GM12873 (cell line): ENCODE data around the gene CCDC78.

Experiments used
- CTCF ChIP-seq: IDR thresholded peaks from 2 replicates; pipeline ENCODE4 v1.5.1; 2012; ENCODE audit warnings: low read depth, mild to moderate bottlenecking, moderate library complexity, low read length, control low read depth; ENCODE audit not compliant: insufficient read depth; ENCODE audit errors: missing control alignments

Gene CCDC78

GRCh38 chr16:726438-727290, at the start of gene CCDC78, which contains the start of gene HAGHL:
TSS of gene CCDC78 (minus strand) at chr16:726443. CDS start at chr16:726367, 76 bp downstream.
TSS of gene HAGHL (plus strand) at chr16:727106. CDS start at chr16:727510, 404 bp downstream.
- no peak for TF ChIP-seq CTCF

- no peak for TF ChIP-seq CTCF
Measured at GRCh38 chr16:775236-775796, 49.1 kb upstream of the CCDC78 start.

- TF ChIP-seq CTCF: no peak
Measured at GRCh38 chr16:774086-775001, 48.1 kb upstream of the CCDC78 start.

- TF ChIP-seq CTCF: no peak
Measured at GRCh38 chr16:772959-773358, 46.7 kb upstream of the CCDC78 start.

- no peak for TF ChIP-seq CTCF
Measured at GRCh38 chr16:770411-770810, 44.2 kb upstream of the CCDC78 start.

- TF ChIP-seq CTCF: no peak
Measured at GRCh38 chr16:769934-770333, 43.7 kb upstream of the CCDC78 start.

GRCh38 chr16:769184-769784, 43.0 kb upstream of the CCDC78 start:
- no peak for TF ChIP-seq CTCF
